SH-SY5Y (cell line): Measurements from ENCODE around the gene PPP1R7.

Source experiments
- GATA2 ChIP-seq: IDR thresholded peaks from 2 replicates; pipeline ENCODE4 v1.6.1; 2011; ENCODE audit warnings: mild to moderate bottlenecking, low read depth, low read length
- GATA3 ChIP-seq: IDR thresholded peaks from 2 replicates; pipeline ENCODE4 v1.6.1; 2011; ENCODE audit warnings: low read depth, mild to moderate bottlenecking, low read length, moderate library complexity

DNA sequence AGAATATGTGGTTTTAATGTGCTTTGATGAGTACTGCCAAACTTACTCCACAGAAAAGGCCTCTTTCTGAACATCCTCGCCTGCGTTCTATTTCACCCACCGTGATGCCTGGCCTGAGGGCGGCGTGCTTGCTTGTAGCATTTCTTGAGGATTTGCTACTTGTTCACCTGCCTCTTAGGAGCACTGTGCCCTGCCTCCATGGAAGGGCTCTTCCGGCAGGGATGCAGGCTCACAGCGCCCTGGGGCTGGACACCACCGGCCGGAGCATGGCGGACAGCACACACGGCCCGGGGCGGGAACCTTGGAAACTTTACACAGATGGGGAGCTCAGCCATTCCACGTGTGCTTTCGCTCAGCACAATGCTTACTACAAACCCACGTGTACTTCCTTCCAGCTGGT is 75.3 kb downstream of the PPP1R7 start:
- no peak for TF ChIP-seq GATA3
- TF ChIP-seq GATA2: no peak
